ENCODE results near the gene TMBIM1. TPM values are rescaled to one million over a fixed set of nuclear protein-coding genes. Genes with fewer than 3 reads are reported as not detected.

The TMBIM1 gene
- polyA plus RNA-seq, 3 donors, result 101 to 139 (median 129) TPM

DNA sequence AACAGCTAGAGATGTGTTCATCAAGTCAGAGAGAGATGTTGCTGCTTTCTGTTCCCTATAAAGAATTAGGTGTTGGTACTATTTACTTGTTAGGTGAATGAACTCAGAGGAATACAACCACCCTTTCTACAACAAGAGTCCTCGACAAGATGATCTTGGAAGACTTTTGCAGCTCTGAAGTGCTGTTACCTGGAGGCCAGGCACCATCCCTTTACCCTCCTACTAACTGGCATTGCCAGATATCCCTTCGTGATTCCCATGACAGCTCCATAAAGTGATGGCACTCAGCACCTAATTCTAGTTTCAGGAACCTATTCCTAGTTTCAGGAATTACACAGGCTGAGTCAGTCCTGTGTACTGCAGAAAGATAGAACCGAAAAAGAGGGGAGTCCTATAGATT, 65.4 kb downstream of the TMBIM1 start:
- H3K9me3 Mint-ChIP-seq, result no peaks in the 10 kb centered on the region
- H3K36me3 Mint-ChIP-seq, result peaks cover 70 to 79% of the 10 kb centered on the region in 2 donors
- Histone ChIP-seq H4K20me1 (ENCODE audit: insufficient read depth, low read length) (peaks cover 100% of the 10 kb centered on the region), H2AFZ (ENCODE audit: insufficient read depth, low read depth, low read length, poor library complexity, severe bottlenecking) (no peak overlapping the region), H3K4me1 (ENCODE audit: control insufficient read depth in 1 of 2, insufficient read depth in 2 of 2, low read length in 2 of 2) (peaks cover 75 to 91% of the 10 kb centered on the region in 2 donors), H3K27me3 (ENCODE audit: control insufficient read depth in 2 of 2, insufficient read depth in 2 of 2, low read length in 2 of 2) (no peaks in the 10 kb centered on the region), H3K9me3 (replicated peaks in 1 of 2; ENCODE audit: control insufficient read depth in 1 of 2, insufficient read depth in 1 of 2, low read length in 2 of 2) (no peaks in the 10 kb centered on the region), H3K9ac (ENCODE audit: insufficient read depth, low read length, poor library complexity, severe bottlenecking) (no peak overlapping the region), H3K36me3 (replicated peaks in 1 of 2; ENCODE audit: control insufficient read depth in 1 of 2, insufficient read depth in 2 of 2, low read length in 2 of 2) (peaks cover 66 to 94% of the 10 kb centered on the region in 2 donors), H3K27ac (ENCODE audit: low read depth in 1 of 2, low read length in 2 of 2) (peak overlapping the region in 1 of 2 donors; percentile 68), H3K4me2 (replicated peaks; ENCODE audit: extremely low read depth, low read length, poor library complexity, severe bottlenecking) (no peak overlapping the region), H3K79me2 (ENCODE audit: insufficient read depth, low read length) (peaks cover 87% of the 10 kb centered on the region), H3K4me3 (replicated peaks in 1 of 3; ENCODE audit: low read depth in 2 of 3, low read length in 3 of 3) (no peak overlapping the region)
- peaks cover 84% of the 10 kb centered on the region for H3K4me1 Mint-ChIP-seq
- DNase-seq, result no peak
- no peak overlapping the region for H3K4me3 Mint-ChIP-seq
- no peaks in the 10 kb centered on the region for H3K27me3 Mint-ChIP-seq (ENCODE audit: low read depth in 3 of 3)
- H3K27ac Mint-ChIP-seq, result peak overlapping the region in 6 of 7 donors; percentile 27 to 88 (median 71)
- no peak for TF ChIP-seq CTCF (IDR thresholded peaks at IDR 0.05)
- intact Hi-C loops (cut with micrococcal nuclease), result no loop called here
- WGBS (ENCODE audit: insufficient coverage), result 100% methylated on average over 1 of the region's 3 CpGs

Small RNAs within 50 kb of the gene (small RNA-seq; reads per million reads assigned to genes)
- gene MIR6810 (ENCODE audit: insufficient read length, low read depth), result not detected

Other genes with a start within 250 kb of the TMBIM1 start
- 10 to 100 TPM in 1 of 3 donors, under 1 TPM in 2; 0.65 to 26.1 (median 0.68) TPM for gene RUFY4, start 223.2 kb downstream of the TMBIM1 start, polyA plus RNA-seq
- gene CXCR2, start 166.5 kb downstream of the TMBIM1 start, polyA plus RNA-seq, result 10 to 100 TPM in 2 of 3 donors, 1 to 10 TPM in 1; 7.8 to 33.5 (median 14.0) TPM
- 1 to 10 TPM in 1 of 3 donors, under 1 TPM in 2; 0.44 to 2.4 (median 0.59) TPM for gene CXCR1, start 125.5 kb downstream of the TMBIM1 start, polyA plus RNA-seq
- gene ARPC2, start 75.3 kb downstream of the TMBIM1 start, polyA plus RNA-seq, result 1,000 to 10,000 TPM in 2 of 3 donors, 100 to 1,000 TPM in 1; 640 to 1,227 (median 1,162) TPM
- gene GPBAR1, start 31.5 kb downstream of the TMBIM1 start, polyA plus RNA-seq, result 100 to 1,000 TPM in 2 of 3 donors, 10 to 100 TPM in 1; 26.0 to 181 (median 143) TPM
- gene AAMP, start 22.4 kb downstream of the TMBIM1 start, polyA plus RNA-seq, result 100 to 1,000 TPM in 1 of 3 donors, 10 to 100 TPM in 2; 90.8 to 108 (median 98.7) TPM
- gene PNKD, start 22.0 kb downstream of the TMBIM1 start, polyA plus RNA-seq, result 10 to 100 TPM; 79.8 to 92.0 (median 88.2) TPM
- gene CATIP, start 64.4 kb upstream of the TMBIM1 start, polyA plus RNA-seq, result 1 to 10 TPM; 1.8 to 5.5 (median 2.9) TPM
- gene SLC11A1, start 89.8 kb upstream of the TMBIM1 start, polyA plus RNA-seq, result 1,000 to 10,000 TPM in 1 of 3 donors, 100 to 1,000 TPM in 2; 184 to 2,019 (median 352) TPM
- gene CTDSP1, start 107.4 kb upstream of the TMBIM1 start, polyA plus RNA-seq, result 100 to 1,000 TPM in 1 of 3 donors, 10 to 100 TPM in 2; 46.4 to 258 (median 49.9) TPM
- gene VIL1, start 126.6 kb upstream of the TMBIM1 start, polyA plus RNA-seq, result not detected